SK-N-SH (cell line): ENCODE measurements around the gene ECHDC1.
"Not testable (repeated sequence)": the region's sequence is repeated elsewhere in the genome, so short reads cannot be mapped to it uniquely, and the experiment has no call there.

ENCODE experiments used
- CHD2 ChIP-seq: fragments of 150-350 bp; IDR thresholded peaks from 2 replicates; pipeline ENCODE4 v1.6.1; 2018; ENCODE audit warnings: low read length; ENCODE audit not compliant: partially characterized antibody
- EP300 ChIP-seq, 2 experiments: IDR thresholded peaks; 2 replicates each; pipeline versions ENCODE4 v1.4.0 to v1.6.1; 2012; ENCODE audit warnings: borderline replicate concordance in 1 of 2, low read depth in 1 of 2, low read length in 1 of 2
- FOXM1 ChIP-seq: IDR thresholded peaks from 2 replicates; pipeline ENCODE4 v1.4.0; 2012; ENCODE audit warnings: low read depth, mild to moderate bottlenecking
- RFX5 ChIP-seq: IDR thresholded peaks from 2 replicates; pipeline ENCODE4 v1.6.1; 2012; ENCODE audit warnings: mild to moderate bottlenecking, improper control_type of control experiment, low read length
- SMC3 ChIP-seq: IDR thresholded peaks from 2 replicates; pipeline ENCODE4 v1.6.1; 2012; ENCODE audit warnings: low read depth, low read length, improper control_type of control experiment
- TEAD4 ChIP-seq: IDR thresholded peaks from 2 replicates; pipeline ENCODE4 v1.4.0; 2012; ENCODE audit warnings: mild to moderate bottlenecking, borderline replicate concordance; ENCODE audit not compliant: insufficient read depth
- TF ChIP-seq, protein P1 (sequence below): fragments of 200-600 bp; sonication (generic); IDR thresholded peaks from 2 replicates; pipeline ENCODE4 v1.6.1; 2017; ENCODE audit warnings: antibody characterized with exemption, mild to moderate bottlenecking, moderate library complexity
- TF ChIP-seq, protein P2 (sequence below): fragments of 150-350 bp; IDR thresholded peaks from 2 replicates; pipeline ENCODE4 v1.6.1; 2017; ENCODE audit warnings: antibody characterized with exemption, low read length, low read depth, borderline replicate concordance
- TF ChIP-seq, protein P3 (sequence below): IDR thresholded peaks from 2 replicates; pipeline ENCODE4 v1.6.1; 2012; ENCODE audit warnings: mild to moderate bottlenecking, low read depth, low read length, moderate library complexity
- TF ChIP-seq, protein P4 (sequence below): fragments of 150-350 bp; IDR thresholded peaks from 2 replicates; pipeline ENCODE4 v1.6.1; 2016; ENCODE audit warnings: mild to moderate bottlenecking, low read depth, low read length
- TF ChIP-seq, protein P5 (sequence below): IDR thresholded peaks from 2 replicates; pipeline ENCODE4; 2012

DNA sequence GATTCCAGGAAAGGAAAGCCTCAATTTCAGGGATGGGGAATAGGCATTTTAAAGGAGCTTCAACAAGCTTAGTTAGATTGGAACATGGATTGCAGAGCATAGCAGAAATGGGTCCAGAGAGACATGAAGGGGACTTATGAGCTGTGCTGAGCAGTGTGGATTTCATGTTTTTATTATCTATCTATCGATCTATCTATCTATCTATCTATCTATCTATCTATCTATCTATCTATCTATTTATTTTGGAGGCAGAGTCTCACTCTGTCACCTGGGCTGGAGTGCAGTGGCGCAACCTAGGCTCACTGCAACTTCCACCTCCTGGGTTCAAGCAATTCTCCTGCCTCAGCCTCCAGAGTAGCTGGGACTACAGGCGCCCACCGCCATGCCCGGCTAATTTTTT lies 41.4 kb upstream of the ECHDC1 start:
- not testable (repeated sequence) for TF ChIP-seq RFX5; SMC3; FOXM1; EP300 (IDR thresholded peaks at IDR 0.05; ENCODE audit: borderline replicate concordance in 1 of 2, low read depth in 1 of 2, low read length in 1 of 2); TEAD4; CHD2
- TF ChIP-seq, protein P1, sequence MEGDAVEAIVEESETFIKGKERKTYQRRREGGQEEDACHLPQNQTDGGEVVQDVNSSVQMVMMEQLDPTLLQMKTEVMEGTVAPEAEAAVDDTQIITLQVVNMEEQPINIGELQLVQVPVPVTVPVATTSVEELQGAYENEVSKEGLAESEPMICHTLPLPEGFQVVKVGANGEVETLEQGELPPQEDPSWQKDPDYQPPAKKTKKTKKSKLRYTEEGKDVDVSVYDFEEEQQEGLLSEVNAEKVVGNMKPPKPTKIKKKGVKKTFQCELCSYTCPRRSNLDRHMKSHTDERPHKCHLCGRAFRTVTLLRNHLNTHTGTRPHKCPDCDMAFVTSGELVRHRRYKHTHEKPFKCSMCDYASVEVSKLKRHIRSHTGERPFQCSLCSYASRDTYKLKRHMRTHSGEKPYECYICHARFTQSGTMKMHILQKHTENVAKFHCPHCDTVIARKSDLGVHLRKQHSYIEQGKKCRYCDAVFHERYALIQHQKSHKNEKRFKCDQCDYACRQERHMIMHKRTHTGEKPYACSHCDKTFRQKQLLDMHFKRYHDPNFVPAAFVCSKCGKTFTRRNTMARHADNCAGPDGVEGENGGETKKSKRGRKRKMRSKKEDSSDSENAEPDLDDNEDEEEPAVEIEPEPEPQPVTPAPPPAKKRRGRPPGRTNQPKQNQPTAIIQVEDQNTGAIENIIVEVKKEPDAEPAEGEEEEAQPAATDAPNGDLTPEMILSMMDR = not testable (repeated sequence)
- TF ChIP-seq, protein P2, sequence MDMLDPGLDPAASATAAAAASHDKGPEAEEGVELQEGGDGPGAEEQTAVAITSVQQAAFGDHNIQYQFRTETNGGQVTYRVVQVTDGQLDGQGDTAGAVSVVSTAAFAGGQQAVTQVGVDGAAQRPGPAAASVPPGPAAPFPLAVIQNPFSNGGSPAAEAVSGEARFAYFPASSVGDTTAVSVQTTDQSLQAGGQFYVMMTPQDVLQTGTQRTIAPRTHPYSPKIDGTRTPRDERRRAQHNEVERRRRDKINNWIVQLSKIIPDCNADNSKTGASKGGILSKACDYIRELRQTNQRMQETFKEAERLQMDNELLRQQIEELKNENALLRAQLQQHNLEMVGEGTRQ = not testable (repeated sequence)
- TF ChIP-seq, protein P3, sequence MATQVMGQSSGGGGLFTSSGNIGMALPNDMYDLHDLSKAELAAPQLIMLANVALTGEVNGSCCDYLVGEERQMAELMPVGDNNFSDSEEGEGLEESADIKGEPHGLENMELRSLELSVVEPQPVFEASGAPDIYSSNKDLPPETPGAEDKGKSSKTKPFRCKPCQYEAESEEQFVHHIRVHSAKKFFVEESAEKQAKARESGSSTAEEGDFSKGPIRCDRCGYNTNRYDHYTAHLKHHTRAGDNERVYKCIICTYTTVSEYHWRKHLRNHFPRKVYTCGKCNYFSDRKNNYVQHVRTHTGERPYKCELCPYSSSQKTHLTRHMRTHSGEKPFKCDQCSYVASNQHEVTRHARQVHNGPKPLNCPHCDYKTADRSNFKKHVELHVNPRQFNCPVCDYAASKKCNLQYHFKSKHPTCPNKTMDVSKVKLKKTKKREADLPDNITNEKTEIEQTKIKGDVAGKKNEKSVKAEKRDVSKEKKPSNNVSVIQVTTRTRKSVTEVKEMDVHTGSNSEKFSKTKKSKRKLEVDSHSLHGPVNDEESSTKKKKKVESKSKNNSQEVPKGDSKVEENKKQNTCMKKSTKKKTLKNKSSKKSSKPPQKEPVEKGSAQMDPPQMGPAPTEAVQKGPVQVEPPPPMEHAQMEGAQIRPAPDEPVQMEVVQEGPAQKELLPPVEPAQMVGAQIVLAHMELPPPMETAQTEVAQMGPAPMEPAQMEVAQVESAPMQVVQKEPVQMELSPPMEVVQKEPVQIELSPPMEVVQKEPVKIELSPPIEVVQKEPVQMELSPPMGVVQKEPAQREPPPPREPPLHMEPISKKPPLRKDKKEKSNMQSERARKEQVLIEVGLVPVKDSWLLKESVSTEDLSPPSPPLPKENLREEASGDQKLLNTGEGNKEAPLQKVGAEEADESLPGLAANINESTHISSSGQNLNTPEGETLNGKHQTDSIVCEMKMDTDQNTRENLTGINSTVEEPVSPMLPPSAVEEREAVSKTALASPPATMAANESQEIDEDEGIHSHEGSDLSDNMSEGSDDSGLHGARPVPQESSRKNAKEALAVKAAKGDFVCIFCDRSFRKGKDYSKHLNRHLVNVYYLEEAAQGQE = not testable (repeated sequence)
- TF ChIP-seq, protein P4, sequence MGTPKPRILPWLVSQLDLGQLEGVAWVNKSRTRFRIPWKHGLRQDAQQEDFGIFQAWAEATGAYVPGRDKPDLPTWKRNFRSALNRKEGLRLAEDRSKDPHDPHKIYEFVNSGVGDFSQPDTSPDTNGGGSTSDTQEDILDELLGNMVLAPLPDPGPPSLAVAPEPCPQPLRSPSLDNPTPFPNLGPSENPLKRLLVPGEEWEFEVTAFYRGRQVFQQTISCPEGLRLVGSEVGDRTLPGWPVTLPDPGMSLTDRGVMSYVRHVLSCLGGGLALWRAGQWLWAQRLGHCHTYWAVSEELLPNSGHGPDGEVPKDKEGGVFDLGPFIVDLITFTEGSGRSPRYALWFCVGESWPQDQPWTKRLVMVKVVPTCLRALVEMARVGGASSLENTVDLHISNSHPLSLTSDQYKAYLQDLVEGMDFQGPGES = not testable (repeated sequence)
- TF ChIP-seq, protein P5, sequence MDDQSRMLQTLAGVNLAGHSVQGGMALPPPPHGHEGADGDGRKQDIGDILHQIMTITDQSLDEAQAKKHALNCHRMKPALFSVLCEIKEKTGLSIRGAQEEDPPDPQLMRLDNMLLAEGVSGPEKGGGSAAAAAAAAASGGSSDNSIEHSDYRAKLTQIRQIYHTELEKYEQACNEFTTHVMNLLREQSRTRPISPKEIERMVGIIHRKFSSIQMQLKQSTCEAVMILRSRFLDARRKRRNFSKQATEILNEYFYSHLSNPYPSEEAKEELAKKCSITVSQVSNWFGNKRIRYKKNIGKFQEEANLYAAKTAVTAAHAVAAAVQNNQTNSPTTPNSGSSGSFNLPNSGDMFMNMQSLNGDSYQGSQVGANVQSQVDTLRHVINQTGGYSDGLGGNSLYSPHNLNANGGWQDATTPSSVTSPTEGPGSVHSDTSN = not testable (repeated sequence)
